DMS79 (cell line): ENCODE measurements around the gene SLC2A6.

ENCODE experiments used
- DNase-seq: peaks from one replicate; lab custom pipeline; 2025; lab: John Stamatoyannopoulos, UW

SLC2A6 gene

GRCh38 chr9:133477992-133478850 lies 678 bp downstream of the SLC2A6 start:
- no peak for DNase-seq

GRCh38 chr9:133477461-133477860 lies 1.4 kb downstream of the SLC2A6 start:
- DNase-seq, result no peak

- DNase-seq, result no peak
These were observed 2.0 kb downstream of the SLC2A6 start for GRCh38 chr9:133476941-133477340.

- no peak for DNase-seq
These were observed 2.6 kb downstream of the SLC2A6 start for GRCh38 chr9:133476036-133476931.

- no peak for DNase-seq
These were observed 3.4 kb downstream of the SLC2A6 start for GRCh38 chr9:133475292-133476012.

- DNase-seq, result no peak
These were observed 4.0 kb downstream of the SLC2A6 start for GRCh38 chr9:133474853-133475252.

- no peak for DNase-seq
These were observed 4.7 kb downstream of the SLC2A6 start for GRCh38 chr9:133474215-133474614.

- no peak for DNase-seq
These were observed 5.2 kb downstream of the SLC2A6 start for GRCh38 chr9:133473743-133474142.

- DNase-seq, result no peak
These were observed 6.0 kb downstream of the SLC2A6 start for GRCh38 chr9:133472753-133473378.

GRCh38 chr9:133472277-133472645 lies 6.6 kb downstream of the SLC2A6 start:
- no peak for DNase-seq

GRCh38 chr9:133471551-133472276 lies 7.2 kb downstream of the SLC2A6 start:
- no peak for DNase-seq

GRCh38 chr9:133470988-133471387 lies 7.9 kb downstream of the SLC2A6 start:
- DNase-seq, result no peak

GRCh38 chr9:133470427-133470924 lies 8.4 kb downstream of the SLC2A6 start:
- DNase-seq, result no peak

GRCh38 chr9:133468777-133469421 lies 10.0 kb downstream of the SLC2A6 start:
- no peak for DNase-seq

GRCh38 chr9:133468374-133468773 lies 10.5 kb downstream of the SLC2A6 start:
- DNase-seq, result no peak

GRCh38 chr9:133467101-133467500 lies 11.8 kb downstream of the SLC2A6 start:
- no peak for DNase-seq

GRCh38 chr9:133465984-133466383 lies 12.9 kb downstream of the SLC2A6 start:
- no peak for DNase-seq

- DNase-seq, result no peak
These were observed 14.3 kb downstream of the SLC2A6 start for GRCh38 chr9:133464638-133465037.

- no peak for DNase-seq
These were observed 14.9 kb downstream of the SLC2A6 start for GRCh38 chr9:133463864-133464615.
